HEK293T (cell line): ENCODE data around the gene KIF26B.

Experiments used
- BHLHE40 ChIP-seq: fragments of 450-650 bp; IDR thresholded peaks from 2 replicates; pipeline ENCODE4 v1.6.1; 2016; ENCODE audit warnings: mild to moderate bottlenecking, moderate library complexity, borderline replicate concordance
- FOXA1 ChIP-seq: fragments of 450-650 bp; IDR thresholded peaks from 2 replicates; pipeline ENCODE4 v1.6.1; 2016; ENCODE audit warnings: mild to moderate bottlenecking
- FOXK2 ChIP-seq: fragments of 450-650 bp; IDR thresholded peaks from 2 replicates; pipeline ENCODE4 v1.6.1; 2016; ENCODE audit warnings: mild to moderate bottlenecking
- FOXM1 ChIP-seq: fragments of 450-650 bp; IDR thresholded peaks from 2 replicates; pipeline ENCODE4 v1.6.1; 2017; ENCODE audit warnings: mild to moderate bottlenecking, borderline replicate concordance
- L3MBTL2 ChIP-seq: fragments of 450-650 bp; conservative IDR thresholded peaks from 2 replicates; pipeline ENCODE4 v1.6.1; 2016; ENCODE audit warnings: mild to moderate bottlenecking
- NFRKB ChIP-seq: fragments of 450-650 bp; IDR thresholded peaks from 2 replicates; pipeline ENCODE4 v1.6.1; 2016; ENCODE audit warnings: mild to moderate bottlenecking, moderate library complexity
- SP1 ChIP-seq: fragments of 450-650 bp; IDR thresholded peaks from 2 replicates; pipeline ENCODE4 v1.6.1; 2017
- ZNF384 ChIP-seq: fragments of 450-650 bp; IDR thresholded peaks from 2 replicates; pipeline ENCODE4 v1.6.1; 2016

GRCh38 chr1:245444945-245445344, 290.2 kb downstream of the KIF26B start:
- TF ChIP-seq NFRKB (no peak), SP1 (no peak), BHLHE40 (no peak), FOXM1 (no peak), ZNF384 (no peak), FOXK2 (no peak), FOXA1 (no peak), L3MBTL2 (no peak)
